Measurements from ENCODE around the gene DUSP28. TPM values are rescaled to one million over a fixed set of nuclear protein-coding genes. Genes with fewer than 3 reads are reported as not detected.

Gene DUSP28
- total and polyA plus RNA-seq, 2 of the 13 experiments (the other 11 are each of a cell fraction or from before 2014, with no cell fraction given): 5.2 to 8.6 TPM

- Histone ChIP-seq H4K20me1 (ENCODE audit: insufficient read depth, low read length) (no peaks in the 10 kb centered on the region), H3K4me1 (ENCODE audit: insufficient read depth, low read length) (peaks cover 35% of the 10 kb centered on the region), H3K27me3 (ENCODE audit: control insufficient read depth in 1 of 2, insufficient read depth in 2 of 2, low read length in 2 of 2) (no peaks in the 10 kb centered on the region), H3K9me3 (ENCODE audit: low read length) (no peaks in the 10 kb centered on the region), H3K36me3 (replicated peaks in 1 of 2; ENCODE audit: control insufficient read depth in 1 of 2, insufficient read depth in 2 of 2, low read length in 2 of 2) (peaks cover 14 to 24% of the 10 kb centered on the region in 2 experiments), H3K27ac (ENCODE audit: extremely low read length, insufficient read depth, low read length) (peak overlapping the region; percentile 94), H3K9ac (ENCODE audit: insufficient read depth, low read depth, low read length) (0 out of 2 replicates have a peak overlapping the region, but pooled peaks have one; percentile 46), H2AFZ (ENCODE audit: low read length) (no peak overlapping the region), H3K79me2 (ENCODE audit: insufficient read depth, low read length) (peaks cover 9% of the 10 kb centered on the region), H3K4me2 (ENCODE audit: low read depth, low read length) (peak overlapping the region; percentile 62; the same call in 1 of the 2 replicates), H3K4me3 (replicated peaks in 1 of 3; ENCODE audit: insufficient read depth in 1 of 3, low read depth in 2 of 3, low read length in 3 of 3) (no peak overlapping the region)
- intact Hi-C loops (cut with micrococcal nuclease; ENCODE audit: unreplicated experiment) (no loop called here), in situ Hi-C loops (cut with HindIII; ENCODE audit: extremely low pct_ligation_motif_present, low pct_unique_long_range_greater_than_20kb) (no loop called here)
- ChIA-PET POLR2A (interaction anchor here (0.7 to 2.7 kb wide), 5 partner anchors 9 to 30 kb away, joined by 4 to 22 read pairs (median 9); partner anchors contain the start of gene CAPN10), CTCF (ENCODE audit: low intra/inter-chr PET ratio, low total read pairs) (no interaction called here)
- ATAC-seq: no peak; the same call in 2 of the 3 replicates
- no peak for FAIRE-seq
- DNase-seq (ENCODE audit: low spot score): no peak
- BruUV-seq (replicated peaks): no TSS peak
- 82% methylated on average over 10 of the region's 17 CpGs for WGBS (ENCODE audit: low lambda C conversion rate)
- peak; percentile 88 for TF ChIP-seq ZBTB33 (CRISPR knock-in tag; IDR thresholded peaks at IDR 0.05)
- peak; percentile 57 for TF ChIP-seq RXRA (CRISPR knock-in tag; IDR thresholded peaks at IDR 0.05)
- no peak for TF ChIP-seq SMAD1 (CRISPR knock-in tag; IDR thresholded peaks at IDR 0.05; ENCODE audit: borderline replicate concordance, low read depth)
- TF ChIP-seq MAFG (CRISPR knock-in tag; IDR thresholded peaks at IDR 0.05): no peak
- 0 out of 2 replicates have a peak, but pooled peaks have one; percentile 27 for TF ChIP-seq IRF9 (CRISPR knock-in tag; IDR thresholded peaks at IDR 0.05; ENCODE audit: borderline replicate concordance)
- no peak for TF ChIP-seq SRSF4 (IDR thresholded peaks at IDR 0.05; ENCODE audit: low read depth, low read length, poor library complexity, severe bottlenecking)
- no peak for TF ChIP-seq PLSCR1 (CRISPR knock-in tag; IDR thresholded peaks at IDR 0.05; ENCODE audit: borderline replicate concordance)
- no peak for TF ChIP-seq ZNF136 (CRISPR knock-in tag; IDR thresholded peaks at IDR 0.05; ENCODE audit: low read depth)
- TF ChIP-seq, protein P1, sequence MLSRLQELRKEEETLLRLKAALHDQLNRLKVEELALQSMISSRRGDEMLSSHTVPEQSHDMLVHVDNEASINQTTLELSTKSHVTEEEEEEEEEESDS (CRISPR knock-in tag; IDR thresholded peaks at IDR 0.05; ENCODE audit: borderline replicate concordance): no peak
- peak; percentile 52; the same call in 1 of the 2 replicates for TF ChIP-seq NR2C2 (CRISPR knock-in tag; IDR thresholded peaks at IDR 0.05; ENCODE audit: borderline replicate concordance)
- no peak for TF ChIP-seq ZNF83 (CRISPR knock-in tag; IDR thresholded peaks at IDR 0.05; ENCODE audit: borderline replicate concordance)
- TF ChIP-seq ADNP (CRISPR knock-in tag; IDR thresholded peaks at IDR 0.05): no peak
- TF ChIP-seq CHD4 (IDR thresholded peaks at IDR 0.05; ENCODE audit: borderline replicate concordance, low read length): no peak
- 0 out of 2 replicates have a peak, but pooled peaks have one; percentile 9 for TF ChIP-seq HOXA3 (CRISPR knock-in tag; IDR thresholded peaks at IDR 0.05)
- peak; percentile 43; the same call in 1 of the 2 replicates for TF ChIP-seq MTA1 (CRISPR knock-in tag; IDR thresholded peaks at IDR 0.05; ENCODE audit: borderline replicate concordance)
- TF ChIP-seq ZBTB3 (CRISPR knock-in tag; IDR thresholded peaks at IDR 0.05; ENCODE audit: borderline replicate concordance, low read depth): no peak
- TF ChIP-seq GFI1 (CRISPR knock-in tag; IDR thresholded peaks at IDR 0.05; ENCODE audit: borderline replicate concordance): no peak
- TF ChIP-seq ZNF382 (CRISPR knock-in tag; IDR thresholded peaks at IDR 0.05; ENCODE audit: borderline replicate concordance): no peak
- TF ChIP-seq TCF7 (IDR thresholded peaks at IDR 0.05; ENCODE audit: low read depth): no peak
- peak; percentile 45; the same call in 1 of the 2 replicates for TF ChIP-seq WIZ (CRISPR knock-in tag; IDR thresholded peaks at IDR 0.05)
- 0 out of 2 replicates have a peak, but pooled peaks have one; percentile 15 for TF ChIP-seq HNRNPL (IDR thresholded peaks at IDR 0.05; ENCODE audit: low read depth, low read length)
- TF ChIP-seq ZNF180 (CRISPR knock-in tag; IDR thresholded peaks at IDR 0.05; ENCODE audit: borderline replicate concordance, low read depth): no peak
Observed at GRCh38 chr2:240596080-240596460, 35.9 kb downstream of the DUSP28 start.
